NK-92 (cell line): ENCODE results near the gene TMEM14A.
"Not testable (repeated sequence)": the region's sequence is repeated elsewhere in the genome, so short reads cannot be mapped to it uniquely, and the experiment has no call there.

Experiments used
- DNase-seq: peaks from one replicate; lab custom pipeline; 2025; ENCODE audit not compliant: unreplicated experiment; lab: John Stamatoyannopoulos, UW

Gene TMEM14A

GRCh38 chr6:52694404-52694803 lies 23.5 kb downstream of the TMEM14A start:
- DNase-seq: no peak

- DNase-seq: no peak
These were observed 25.5 kb downstream of the TMEM14A start for GRCh38 chr6:52696418-52696817.

GRCh38 chr6:52697903-52698302 lies 27.0 kb downstream of the TMEM14A start:
- DNase-seq: no peak

- DNase-seq: no peak
These were observed 33.1 kb downstream of the TMEM14A start for GRCh38 chr6:52704060-52704459.

GRCh38 chr6:52704781-52705502 lies 34.0 kb downstream of the TMEM14A start:
- not testable (repeated sequence) for DNase-seq

GRCh38 chr6:52706001-52706400 lies 35.1 kb downstream of the TMEM14A start:
- no peak for DNase-seq

- no peak for DNase-seq
These were observed 37.2 kb downstream of the TMEM14A start for GRCh38 chr6:52707963-52708680.

GRCh38 chr6:52712136-52712535 lies 41.2 kb downstream of the TMEM14A start:
- DNase-seq: no peak

- not testable (repeated sequence) for DNase-seq
These were observed 43.8 kb downstream of the TMEM14A start for GRCh38 chr6:52714761-52715160.

GRCh38 chr6:52718550-52718949 lies 47.6 kb downstream of the TMEM14A start:
- no peak for DNase-seq

GRCh38 chr6:52720321-52720720 lies 49.4 kb downstream of the TMEM14A start:
- no peak for DNase-seq

- no peak for DNase-seq
These were observed 53.1 kb downstream of the TMEM14A start for GRCh38 chr6:52724042-52724405.

- no peak for DNase-seq
These were observed 53.7 kb downstream of the TMEM14A start for GRCh38 chr6:52724406-52725121.

- no peak for DNase-seq
These were observed 54.2 kb downstream of the TMEM14A start for GRCh38 chr6:52725143-52725534.

- DNase-seq: no peak
These were observed 54.8 kb downstream of the TMEM14A start for GRCh38 chr6:52725535-52726192.

- no peak for DNase-seq
These were observed 55.3 kb downstream of the TMEM14A start for GRCh38 chr6:52726193-52726542.

GRCh38 chr6:52726741-52727535 lies 56.0 kb downstream of the TMEM14A start:
- no peak for DNase-seq

GRCh38 chr6:52727908-52728307 lies 57.0 kb downstream of the TMEM14A start:
- DNase-seq: no peak

GRCh38 chr6:52728394-52728793 lies 57.5 kb downstream of the TMEM14A start:
- DNase-seq: no peak

- DNase-seq: no peak
These were observed 58.7 kb downstream of the TMEM14A start for GRCh38 chr6:52729576-52729975.

- no peak for DNase-seq
These were observed 60.8 kb downstream of the TMEM14A start for GRCh38 chr6:52731719-52732118.
